ENCODE measurements around the gene F2RL3.

F2RL3 gene

DNA sequence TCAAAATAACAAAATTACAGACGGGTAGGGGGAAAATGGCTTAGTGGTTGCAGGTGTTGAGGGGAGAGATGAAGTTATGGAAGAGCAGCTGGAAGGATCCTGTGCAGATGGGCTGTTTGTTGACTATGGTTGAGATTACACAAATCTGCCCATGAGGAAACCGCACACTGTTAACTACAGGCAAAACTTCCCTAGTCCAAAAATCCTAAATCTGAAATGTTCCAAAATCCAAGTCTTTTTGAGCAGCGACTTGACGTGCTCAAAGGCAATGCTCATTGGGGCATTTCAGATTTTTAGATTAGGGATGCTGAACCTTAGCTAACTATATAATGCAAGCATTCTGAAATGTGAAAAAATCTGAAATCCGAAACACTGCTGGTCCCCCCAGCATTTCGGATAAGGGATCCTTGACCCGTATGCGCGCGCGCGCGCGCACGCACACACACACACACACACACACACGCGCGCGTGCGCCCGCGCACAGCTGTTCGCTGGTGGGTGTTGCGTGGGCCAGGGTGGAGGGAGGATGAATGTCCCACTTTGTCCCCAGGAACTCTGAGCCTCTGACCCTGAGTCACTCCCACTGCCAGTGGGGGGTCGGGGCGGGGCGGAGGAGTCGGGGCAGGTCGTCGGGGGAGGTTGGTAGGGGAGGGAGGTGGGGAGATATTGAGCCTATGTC is 6.8 kb downstream of the F2RL3 start:
- DNase-seq, result no peak

DNA sequence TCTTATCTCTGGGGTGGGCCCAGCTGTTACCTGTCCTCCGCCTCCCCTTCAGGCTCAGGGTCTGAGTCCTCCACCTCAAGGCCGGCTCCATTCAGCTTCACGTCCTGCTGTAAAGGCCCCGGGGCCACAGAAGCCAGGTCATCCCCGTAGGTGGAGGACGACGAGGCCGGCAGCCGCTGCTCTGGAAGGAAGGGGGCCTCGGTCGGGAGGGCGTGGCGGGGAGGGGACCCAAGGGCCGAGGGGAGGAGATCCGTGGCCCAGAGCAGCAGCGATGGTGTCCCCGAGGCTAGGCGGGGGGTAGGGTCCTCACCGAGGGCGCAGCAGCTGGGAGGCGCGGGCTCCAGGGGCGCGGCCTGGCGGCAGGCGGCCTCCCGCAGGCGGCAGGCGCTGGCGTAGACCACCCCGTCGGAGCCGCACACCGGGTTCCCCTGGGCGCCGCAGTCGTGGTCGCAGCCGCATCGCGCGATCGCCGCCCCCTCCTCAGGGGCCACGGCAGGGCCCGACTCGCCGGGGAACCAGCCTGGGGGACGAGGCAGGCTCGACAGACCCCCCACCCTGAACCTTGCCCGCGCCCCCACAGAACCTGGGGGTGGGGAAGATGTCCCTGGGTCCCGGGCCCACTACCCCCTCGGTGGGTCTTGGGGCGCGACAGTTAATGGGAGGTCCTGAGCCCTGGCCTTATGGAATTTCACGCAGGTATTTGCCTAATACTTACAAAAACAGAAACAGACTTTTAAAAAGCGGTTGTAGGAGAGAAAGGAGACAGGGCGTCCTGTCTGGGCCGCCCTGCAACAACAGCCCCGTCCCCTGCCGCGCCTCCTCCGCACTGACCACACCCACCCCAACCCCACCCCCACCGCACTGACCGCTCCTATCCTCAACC is 7.6 kb downstream of the F2RL3 start:
- no peak for DNase-seq

DNA sequence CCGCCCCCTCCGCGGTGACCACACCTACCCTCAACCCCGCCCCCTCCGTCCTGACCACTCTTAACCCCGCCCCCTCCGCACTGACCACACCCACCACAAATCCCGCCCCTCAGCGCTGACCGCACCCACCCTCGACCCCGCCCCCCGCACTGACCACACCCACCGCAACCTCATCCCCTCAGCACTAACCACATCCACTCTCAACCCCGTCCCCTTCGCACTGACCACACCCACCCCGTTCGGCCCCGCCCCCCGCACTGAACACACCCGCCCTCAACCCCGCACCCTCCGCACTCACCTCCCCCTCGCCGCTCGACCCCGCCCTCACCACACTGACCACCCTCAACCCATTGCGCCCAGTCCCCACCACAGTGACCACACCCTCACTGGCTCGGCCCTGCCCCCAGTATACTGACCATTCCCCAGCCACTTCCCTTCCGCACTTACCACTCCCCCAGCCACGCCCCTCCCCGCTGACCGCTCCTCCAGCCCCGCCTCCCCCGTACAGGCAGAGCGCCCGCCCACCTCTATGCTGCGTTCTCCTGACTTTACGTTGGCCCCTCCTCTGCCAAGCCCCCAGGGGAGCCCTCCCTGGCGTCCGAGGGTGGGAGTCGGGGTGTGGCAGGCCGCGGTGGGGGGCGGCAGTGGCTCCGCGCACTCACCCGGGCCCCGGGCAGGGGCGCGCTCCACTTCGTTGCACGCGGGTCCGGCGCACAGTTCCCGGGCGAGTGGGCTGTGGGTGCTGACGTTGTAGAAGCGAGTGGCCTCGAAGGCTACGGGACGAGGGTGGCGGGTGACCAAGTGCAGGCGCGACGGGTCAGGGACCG is 8.4 kb downstream of the F2RL3 start:
- DNase-seq, result peak; percentile 72

DNA sequence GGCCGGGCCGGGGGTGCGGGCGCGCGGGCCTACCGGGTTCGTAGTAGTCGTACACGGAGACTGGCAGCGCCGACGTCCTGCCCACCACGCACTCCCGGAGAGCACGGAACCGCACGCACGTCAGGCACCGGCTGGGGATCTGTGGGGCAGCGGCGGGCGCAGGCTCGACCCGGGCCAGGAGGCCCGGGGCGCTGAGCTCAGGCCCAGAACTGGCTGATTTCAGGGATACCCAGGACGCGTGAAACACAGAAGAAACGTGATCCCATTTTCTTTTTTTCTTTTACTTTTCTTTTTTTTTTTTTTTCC is 9.0 kb downstream of the F2RL3 start:
- peak; percentile 28 for DNase-seq

DNA sequence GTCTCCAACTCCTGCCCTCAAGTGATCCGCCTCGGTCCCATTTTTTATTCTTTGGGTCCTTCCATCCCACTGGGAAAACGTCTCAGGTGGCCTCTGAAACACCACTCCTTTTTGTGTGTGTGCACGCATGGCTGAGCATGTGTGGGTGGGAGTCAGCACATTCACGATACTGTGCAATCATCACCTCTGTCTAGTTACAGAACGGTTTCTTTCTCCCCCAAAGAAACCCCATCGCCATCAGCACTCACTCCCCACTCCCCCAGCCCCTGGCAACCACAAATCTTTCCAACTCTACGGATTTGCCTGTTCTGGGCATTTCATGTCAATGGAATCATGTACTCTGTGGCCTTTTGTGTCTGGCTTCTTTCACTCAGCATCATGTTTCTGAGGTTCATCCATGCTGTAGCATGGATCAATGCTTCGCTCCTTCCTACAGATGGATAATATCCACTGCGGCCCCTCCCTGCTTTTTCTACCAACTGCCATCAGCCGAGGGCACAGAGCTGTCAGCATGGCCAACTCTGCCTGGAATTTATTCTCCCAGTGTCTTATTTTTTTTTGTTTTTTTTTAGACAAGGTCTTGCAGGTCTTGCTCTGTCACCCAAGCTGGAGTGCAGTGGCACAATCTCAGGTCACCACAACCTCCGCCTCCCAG is 9.7 kb downstream of the F2RL3 start:
- no peak for DNase-seq

DNA sequence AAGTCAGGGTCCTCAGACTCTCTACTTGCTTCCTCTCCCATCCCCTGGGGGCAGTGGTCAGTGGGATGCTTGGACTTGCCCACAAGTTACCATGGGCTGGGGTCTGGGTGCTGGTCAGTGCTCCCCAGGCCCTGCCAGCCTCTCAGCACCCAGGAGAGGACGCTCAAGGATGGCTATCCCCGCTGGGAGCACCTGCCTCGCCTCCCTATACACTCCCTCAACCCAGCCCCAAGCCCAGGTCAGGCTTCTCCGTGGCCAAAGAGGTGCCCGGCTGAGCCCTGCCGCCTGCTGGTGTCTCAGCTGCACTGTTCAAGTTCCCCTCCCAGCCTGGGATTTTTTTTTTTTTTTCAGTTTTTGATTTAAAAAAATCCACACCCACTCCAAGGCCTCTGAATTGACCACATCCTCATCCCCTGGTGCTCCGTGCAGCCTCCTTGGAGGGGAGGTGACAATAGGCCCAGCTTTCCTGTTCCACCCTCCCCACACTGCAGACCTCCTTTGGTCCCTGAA is 10.8 kb downstream of the F2RL3 start:
- peak; percentile 14 for DNase-seq

DNA sequence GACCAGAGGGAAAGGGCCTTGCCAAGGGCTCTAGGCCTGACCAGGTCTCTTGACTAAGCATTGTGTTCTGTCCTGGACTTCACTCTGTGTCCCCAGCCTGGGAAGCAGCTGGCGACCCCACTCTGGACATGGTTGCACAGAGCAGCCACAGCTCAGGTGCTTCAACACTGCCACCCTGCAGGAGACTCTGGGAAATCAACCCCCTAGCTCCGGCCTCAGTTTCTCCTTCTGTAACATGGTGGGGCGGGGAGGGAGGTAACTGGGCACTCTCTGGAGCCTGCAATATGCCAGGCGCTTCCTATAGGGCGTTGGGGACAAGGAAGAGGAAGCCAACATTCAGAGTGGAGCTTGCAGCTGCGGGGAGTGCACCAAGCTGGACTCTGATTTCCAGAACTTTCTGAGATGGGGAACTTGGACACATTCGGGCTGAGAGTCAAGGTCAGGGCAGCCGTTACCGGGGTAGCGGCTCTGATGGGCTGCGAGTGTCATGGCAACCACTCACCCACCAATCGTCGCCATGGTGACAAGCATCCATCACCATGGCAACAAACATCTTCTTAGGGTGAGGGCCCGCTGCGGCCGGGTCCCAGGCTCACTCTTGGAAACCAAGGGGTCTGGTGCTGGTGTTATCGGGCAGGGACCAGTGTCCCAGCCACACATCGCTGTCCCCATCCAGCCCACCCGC is 12.8 kb downstream of the F2RL3 start:
- no peak for DNase-seq

DNA sequence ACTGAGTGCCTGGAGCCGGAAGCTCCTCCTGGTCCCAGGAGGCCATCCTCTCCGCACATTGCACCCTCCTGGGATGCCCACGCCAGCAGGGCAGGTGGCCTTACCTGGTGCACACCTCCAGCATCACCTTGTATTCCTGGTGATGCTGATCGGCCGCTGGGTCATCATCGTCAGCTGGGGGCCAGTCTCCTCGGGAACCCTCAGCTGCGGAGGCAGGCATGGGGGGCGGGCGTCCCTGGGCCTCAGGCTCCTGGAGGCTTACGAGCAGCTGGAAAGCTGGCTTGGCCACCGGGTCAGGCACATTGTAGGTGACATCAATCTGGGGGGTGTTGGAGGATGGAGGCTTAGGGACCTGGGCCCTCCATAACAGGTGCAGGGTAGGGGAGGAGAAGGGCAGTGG is 13.7 kb downstream of the F2RL3 start:
- DNase-seq, result no peak

DNA sequence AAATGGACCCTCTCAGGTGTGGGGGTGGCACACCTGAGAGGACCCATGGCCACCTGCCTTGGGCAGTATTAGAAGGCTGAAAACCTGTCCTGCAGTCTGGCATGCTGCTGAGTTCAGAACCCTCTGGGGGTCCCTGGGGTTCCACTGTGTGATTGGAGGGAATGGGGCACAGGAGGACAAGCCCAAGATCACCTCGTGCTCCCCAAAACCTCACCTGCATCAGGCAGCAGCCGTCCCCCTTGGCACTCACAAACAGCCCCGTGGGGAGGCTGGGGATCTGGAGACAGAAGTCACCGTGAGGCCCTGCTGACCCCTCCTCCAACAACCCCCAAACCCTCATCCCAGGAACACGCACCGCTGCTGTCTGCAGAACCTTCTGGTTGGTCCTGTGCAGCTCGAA is 14.5 kb downstream of the F2RL3 start:
- no peak for DNase-seq

DNA sequence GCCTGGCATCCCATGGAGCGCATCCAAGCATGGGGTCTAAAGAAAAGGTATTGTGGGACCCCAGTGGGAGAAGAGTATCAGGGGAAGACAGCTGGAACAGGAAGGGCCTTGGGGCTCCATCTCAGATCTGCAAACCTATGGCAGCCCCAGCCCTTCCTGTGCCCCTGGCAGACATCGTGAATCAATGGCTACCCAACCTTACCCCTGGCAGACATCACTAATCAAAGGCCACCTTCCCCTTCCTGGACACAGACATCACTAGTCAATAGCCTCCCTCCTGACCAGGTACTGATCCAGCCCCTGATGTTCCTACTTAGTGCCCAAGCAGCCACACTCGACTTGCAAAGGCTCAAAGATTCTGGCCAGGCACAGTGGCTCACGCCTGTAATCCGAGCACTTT is 15.8 kb downstream of the F2RL3 start:
- no peak for DNase-seq

DNA sequence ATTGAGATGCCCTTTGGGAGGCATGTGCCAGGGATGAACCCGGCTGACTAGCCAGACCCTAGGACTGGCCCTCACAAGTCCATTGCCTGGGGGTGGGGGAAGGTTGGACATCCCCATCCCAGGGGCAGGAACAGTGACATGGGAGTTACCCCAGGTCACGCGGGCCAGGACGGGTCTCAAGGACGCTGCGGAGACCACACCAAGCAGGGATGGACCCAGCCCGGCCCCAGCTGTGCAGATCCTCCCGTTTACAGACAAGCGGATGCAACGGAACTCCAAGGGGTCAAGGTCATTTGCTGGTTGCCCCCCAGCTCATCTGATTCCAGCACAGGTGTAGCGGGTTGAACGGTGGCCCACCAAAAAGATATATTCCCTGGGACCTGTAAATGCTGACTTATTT is 20.0 kb downstream of the F2RL3 start:
- no peak for DNase-seq

DNA sequence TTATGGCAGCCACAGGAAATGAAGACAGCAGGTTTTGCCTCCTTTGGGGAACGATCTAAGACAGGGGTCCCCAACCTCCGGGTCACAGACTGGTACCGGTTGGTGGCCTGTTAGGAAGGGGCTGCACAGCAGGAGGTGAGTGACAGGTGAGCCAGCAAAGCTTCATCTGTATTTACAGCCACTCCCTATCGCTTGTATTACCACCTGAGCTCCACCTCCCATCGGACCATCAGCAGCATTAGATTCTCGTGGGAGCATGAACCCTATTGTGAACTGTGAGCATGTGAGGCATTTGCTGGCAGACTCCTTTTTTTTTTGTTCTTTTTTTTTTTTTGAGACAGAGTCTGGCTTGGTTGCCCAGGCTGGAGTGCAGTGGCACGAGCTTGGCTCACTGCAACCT is 22.2 kb downstream of the F2RL3 start:
- DNase-seq, result no peak

DNA sequence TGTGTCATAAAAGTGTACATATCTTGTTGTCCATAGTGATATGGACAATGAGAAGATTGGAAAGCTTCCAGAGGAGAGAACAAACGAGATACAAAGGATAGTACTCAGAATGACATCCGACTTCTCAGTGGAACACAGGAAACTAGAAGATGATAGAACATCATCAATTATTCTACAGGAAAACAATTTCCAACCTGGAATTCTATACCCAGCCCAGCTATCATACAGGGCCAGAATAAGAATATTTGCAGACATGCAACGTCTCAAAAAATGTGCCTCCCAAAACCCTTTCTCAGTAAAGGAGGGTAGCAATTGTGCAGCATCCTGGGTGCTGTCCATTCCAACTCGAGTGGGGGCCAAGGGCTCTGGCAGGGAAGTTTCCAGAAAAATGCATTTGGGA is 24.0 kb downstream of the F2RL3 start:
- DNase-seq, result no peak

DNA sequence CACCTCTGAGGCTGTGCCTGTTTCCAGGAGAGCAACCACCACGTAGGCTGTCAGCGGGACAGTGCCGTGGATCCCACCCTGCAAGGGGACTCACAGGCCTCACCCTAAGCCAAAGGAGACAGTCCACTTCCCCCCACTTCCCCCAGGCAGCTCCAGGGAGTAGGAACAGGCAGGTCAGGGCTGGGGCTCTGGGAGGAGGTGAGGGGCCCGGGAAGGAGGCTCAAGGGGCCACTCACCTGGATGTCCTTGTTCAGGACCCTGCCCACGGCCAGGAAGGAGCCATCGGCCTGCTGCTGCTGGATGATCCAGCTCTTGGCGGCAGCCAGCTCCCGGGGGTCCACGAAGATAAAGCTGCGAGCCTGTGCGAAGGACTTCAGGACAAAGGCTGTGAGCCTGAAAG is 25.6 kb downstream of the F2RL3 start:
- DNase-seq, result no peak

DNA sequence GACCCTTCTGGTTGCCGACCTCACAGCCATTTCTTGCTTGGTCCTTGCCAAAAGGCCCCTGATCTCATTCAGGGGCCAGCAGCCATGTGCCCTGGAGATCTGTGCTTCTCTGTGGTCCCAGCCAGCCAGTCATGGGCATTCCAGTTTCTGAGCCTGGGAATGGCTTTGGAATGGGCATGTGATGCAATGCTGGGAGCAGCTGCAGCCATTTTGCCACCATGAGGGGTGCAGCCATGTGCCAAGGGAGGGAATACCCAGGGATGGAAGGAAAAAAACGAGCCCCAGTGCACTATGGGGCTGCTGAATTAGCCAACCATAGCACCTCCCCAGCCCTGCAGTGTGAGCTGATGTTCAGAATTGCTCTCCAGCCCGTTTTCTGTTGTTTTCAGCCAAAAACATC is 26.3 kb downstream of the F2RL3 start:
- DNase-seq, result no peak

DNA sequence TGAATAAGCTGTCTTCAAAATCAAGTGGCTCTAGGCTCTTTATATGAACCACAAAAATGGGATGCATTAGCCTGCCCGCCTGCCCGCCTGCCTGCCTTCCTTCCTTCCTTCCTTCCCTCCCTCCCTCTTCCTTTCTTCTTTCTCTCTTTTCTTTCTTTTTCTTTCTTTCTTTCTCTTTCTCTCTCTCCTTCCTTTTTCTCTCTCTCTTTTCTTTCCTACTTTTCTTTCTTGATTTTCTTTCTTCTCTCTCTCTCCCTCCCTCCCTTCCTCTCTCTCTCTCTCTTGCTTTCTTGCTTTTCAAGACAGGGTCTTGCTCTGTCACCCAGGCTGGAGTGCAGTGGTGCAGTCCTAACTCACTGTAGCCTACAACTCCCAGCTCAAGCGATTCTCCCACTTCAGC is 26.9 kb downstream of the F2RL3 start:
- no peak for DNase-seq

DNA sequence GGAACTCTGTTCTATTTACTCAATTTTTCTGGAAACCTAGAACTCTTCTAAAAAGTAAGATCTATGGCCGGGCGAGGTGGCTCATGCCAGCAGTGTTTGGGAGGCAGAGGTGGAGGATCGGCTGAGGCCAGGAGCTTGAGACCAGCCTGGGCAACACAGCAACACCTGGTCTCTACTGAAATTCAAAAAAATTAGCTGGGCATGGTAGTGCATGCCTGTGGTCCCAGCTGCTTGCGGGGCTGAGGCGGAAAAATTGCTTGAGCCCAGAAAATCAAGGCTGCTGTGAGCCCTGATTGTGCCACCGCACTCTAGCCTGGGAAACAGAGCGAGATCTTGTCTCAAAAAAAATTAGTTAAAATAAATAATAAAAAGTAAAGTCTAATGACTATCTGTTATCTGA is 28.6 kb downstream of the F2RL3 start:
- DNase-seq, result no peak

DNA sequence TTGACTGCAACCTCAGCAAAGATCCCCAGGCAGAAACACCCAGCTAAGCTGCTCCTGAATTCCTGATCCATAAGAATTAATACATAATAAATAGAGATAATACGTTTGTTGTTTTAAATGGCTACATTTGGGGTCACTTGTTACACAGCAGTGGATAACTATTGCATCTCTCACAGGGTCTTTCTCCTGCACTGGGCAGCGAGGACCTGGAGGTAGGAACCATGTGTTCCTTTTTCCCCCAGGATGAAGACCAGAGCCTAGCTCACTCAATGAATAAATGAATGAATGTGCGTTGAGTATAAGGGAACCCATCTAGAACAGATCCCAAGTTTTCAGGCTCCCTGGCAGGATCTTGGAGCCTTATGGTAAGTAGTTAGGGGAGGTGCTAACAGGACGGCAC is 30.7 kb downstream of the F2RL3 start:
- no peak for DNase-seq

DNA sequence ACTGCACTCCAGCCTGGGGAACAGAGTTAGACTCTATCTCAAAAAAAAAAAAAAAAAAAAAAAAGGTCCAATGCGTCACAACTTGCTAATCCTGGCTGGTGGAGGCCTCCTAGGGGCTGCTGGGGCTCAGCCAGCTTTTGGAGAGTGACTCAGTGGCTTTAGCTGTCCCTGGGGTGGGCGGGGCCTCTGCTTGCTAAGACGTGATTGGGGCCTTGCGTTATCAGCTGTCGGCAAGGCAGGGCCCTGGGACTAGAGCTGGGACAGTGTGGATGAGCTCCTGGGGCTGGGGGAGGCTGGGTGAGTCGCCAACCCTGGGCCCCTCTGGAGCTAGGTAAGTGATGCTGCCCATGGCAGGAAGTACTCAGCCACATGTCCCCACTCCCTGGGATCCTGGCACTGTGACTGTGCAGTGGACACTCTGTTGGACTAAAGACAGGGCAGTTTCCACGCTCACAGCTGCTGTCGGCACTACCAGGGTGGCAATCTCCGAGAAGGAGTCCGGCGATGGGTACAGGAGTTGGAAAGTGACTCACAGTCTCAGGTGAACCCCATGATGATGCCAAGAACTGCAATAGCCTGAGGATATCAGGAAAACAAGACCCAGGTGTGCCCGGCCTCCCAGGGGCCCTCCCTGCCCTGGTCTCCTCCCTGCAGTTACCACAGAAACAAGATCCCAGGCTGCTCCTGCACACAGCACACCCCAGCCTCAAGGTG is 32.2 kb downstream of the F2RL3 start:
- no peak for DNase-seq

DNA sequence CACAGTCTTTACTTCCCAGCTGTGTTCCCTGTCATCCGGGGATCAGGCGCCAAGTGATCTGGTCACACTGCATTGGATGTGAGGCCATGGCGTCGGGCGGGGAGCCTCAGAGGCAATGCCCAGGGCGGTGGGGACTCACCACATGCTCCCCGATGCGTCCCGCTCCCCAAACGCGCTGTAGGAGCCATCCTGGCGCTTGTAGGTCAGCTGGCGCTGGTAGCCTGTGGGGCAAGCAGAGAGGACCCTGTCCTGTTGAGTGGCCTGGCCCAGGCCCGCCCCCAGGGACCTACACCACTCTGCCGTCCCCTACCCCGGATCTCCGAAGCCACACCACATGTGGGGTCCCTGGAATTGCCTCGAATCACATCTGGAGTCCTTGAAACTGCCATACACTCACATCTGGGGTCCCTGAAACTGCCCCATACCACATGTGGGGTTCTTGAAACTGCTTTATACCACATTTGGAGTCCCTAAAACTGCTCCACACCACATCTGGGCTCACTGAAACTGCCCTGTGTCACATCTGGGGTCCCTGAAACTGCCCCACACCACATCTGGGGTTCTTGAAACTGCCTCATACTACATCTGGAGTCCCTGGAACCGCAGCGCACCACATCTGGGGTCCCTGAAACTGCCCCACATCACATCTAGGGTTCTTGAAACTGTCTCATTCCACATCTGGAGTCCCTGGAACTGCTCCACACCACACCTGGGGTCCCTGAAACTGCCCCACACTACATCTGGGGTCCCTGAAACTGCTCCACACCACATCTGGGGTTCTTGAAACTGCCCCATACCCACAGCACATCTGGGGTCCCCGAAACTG is 33.2 kb downstream of the F2RL3 start:
- DNase-seq, result no peak

DNA sequence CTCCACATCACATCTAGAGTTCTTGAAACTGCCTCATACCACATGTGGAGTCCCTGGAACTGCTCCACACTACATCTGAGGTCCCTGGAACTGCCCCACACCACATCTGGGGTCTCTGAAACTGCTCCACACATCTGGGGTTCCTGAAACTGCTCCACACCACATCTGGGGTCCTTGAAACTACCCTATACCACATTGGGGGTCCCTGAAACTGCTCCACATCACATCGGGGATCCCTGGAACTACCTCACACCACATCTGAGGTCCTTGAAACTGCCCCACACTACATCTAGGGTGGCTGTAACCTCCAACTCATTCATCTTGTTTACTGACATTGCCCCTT is 33.8 kb downstream of the F2RL3 start:
- no peak for DNase-seq
